ENCODE measurements around the gene TWIST1.

- TF ChIP-seq CTCF (IDR thresholded peaks at IDR 0.05; ENCODE audit: low read depth, low read length), result no peak
- TF ChIP-seq POLR2A (IDR thresholded peaks at IDR 0.05; ENCODE audit: extremely low read depth, insufficient read length), result no peak
Measured at GRCh38 chr7:19110776-19111175, 6.7 kb downstream of the TWIST1 start.
